Caco-2 (cell line): ENCODE data around the gene AOPEP. TPM values are rescaled to one million over a fixed set of nuclear protein-coding genes. Genes with fewer than 3 reads are reported as not detected.
A peak's percentile ranks its signal among the peaks of the same experiment; 100 is the strongest.

Experiments
- BruUV-seq: library from RNA; stranded (reverse); fragments of 400-500 nt; replicated peaks from 2 replicates; lab custom pipeline; 2021; lab: Mats Ljungman, UMichigan
- CTCF ChIA-PET: fragments of 300-600 bp; sonication (Branson Sonifier 250); formaldehyde crosslinking; loops from one replicate; lab custom pipeline; 2022; ENCODE audit warnings: antibody characterized with exemption; lab: Charles Lee
- POLR2A ChIA-PET: fragments of 300-600 bp; sonication (Branson Sonifier 250); formaldehyde crosslinking; loops from one replicate; lab custom pipeline; 2022; ENCODE audit warnings: antibody characterized with exemption; lab: Charles Lee
- DNase-seq, 2 experiments: peaks; one replicate each; pipeline versions ENCODE4 v3.0.0 to v3.0.0-alpha.2; 2020 to 2022
- H3K27me3 ChIP-seq: replicated peaks from 2 replicates; pipeline ENCODE4 v1.6.0; 2011; ENCODE audit warnings: low read length; ENCODE audit not compliant: control insufficient read depth, insufficient read depth
- H3K36me3 ChIP-seq: 2 replicates; pipeline ENCODE4 v1.5.1; 2011; ENCODE audit warnings: low read length; ENCODE audit not compliant: control insufficient read depth, insufficient read depth
- H3K4me1 ChIP-seq: fragments of 250-450 bp; sonication (Bioruptor Pico); 2 replicates; pipeline ENCODE4 v1.5.1; 2020; ENCODE audit warnings: mild to moderate bottlenecking
- H3K4me3 ChIP-seq: 2 replicates; pipeline ENCODE4 v1.5.1; 2011; ENCODE audit warnings: low read depth, mild to moderate bottlenecking, control low read depth, low read length
- H3K9me3 ChIP-seq: fragments of 250-450 bp; sonication (Bioruptor Pico); 2 replicates; pipeline ENCODE4 v1.5.1; 2020; ENCODE audit warnings: mild to moderate bottlenecking, moderate library complexity
- H3K27ac Mint-ChIP-seq: one replicate; pipeline ENCODE4 v1.8.0; 2022; ENCODE audit warnings: mixed read lengths; ENCODE audit not compliant: unreplicated experiment
- H3K27me3 Mint-ChIP-seq: one replicate; pipeline ENCODE4 v1.8.0; 2022; ENCODE audit warnings: mixed read lengths; ENCODE audit not compliant: insufficient read depth, unreplicated experiment
- H3K36me3 Mint-ChIP-seq: one replicate; pipeline ENCODE4 v1.8.0; 2022; ENCODE audit warnings: mild to moderate bottlenecking, mixed read lengths; ENCODE audit not compliant: insufficient read depth, unreplicated experiment
- H3K4me1 Mint-ChIP-seq: one replicate; pipeline ENCODE4 v1.8.0; 2022; ENCODE audit warnings: low read depth, mixed read lengths; ENCODE audit not compliant: unreplicated experiment
- H3K4me3 Mint-ChIP-seq: one replicate; pipeline ENCODE4 v1.8.0; 2022; ENCODE audit warnings: mild to moderate bottlenecking, moderate library complexity, mixed read lengths; ENCODE audit not compliant: unreplicated experiment
- H3K9me3 Mint-ChIP-seq: one replicate; pipeline ENCODE4 v1.8.0; 2022; ENCODE audit warnings: mixed read lengths; ENCODE audit not compliant: unreplicated experiment
- CTCF ChIP-seq, 2 experiments: fragments of 200-600 bp in 1 of 2; IDR thresholded peaks; 1 replicate in 1 of 2; 2 replicates in 1 of 2; pipeline versions ENCODE4 v1.5.1 to v1.8.0; 2011 to 2022; ENCODE audit warnings: antibody characterized with exemption in 1 of 2, control low read depth in 1 of 2, inconsistent platforms in 1 of 2, low read depth in 1 of 2, low read length in 1 of 2, mild to moderate bottlenecking in 1 of 2, moderate library complexity in 1 of 2; ENCODE audit not compliant: insufficient read depth in 1 of 2, severe bottlenecking in 1 of 2, unreplicated experiment in 1 of 2
- intact Hi-C: fragments of 100-400 bp; cut with micrococcal nuclease; formaldehyde crosslinking; loops from one replicate; pipeline ENCODE4 v1.10.0; 2022; ENCODE audit not compliant: unreplicated experiment
- total RNA-seq: library from RNA; stranded (reverse); gene quantifications from 2 replicates; pipeline ENCODE4 v1.2.3, GENCODE V29; 2022

Gene AOPEP
- total RNA-seq, 1 experiment from 2014 or later = 63.3 TPM

- no peaks in the 10 kb centered on the region for H3K27me3 Mint-ChIP-seq
- Histone ChIP-seq H3K4me3 (no peak overlapping the region), H3K9me3 (0 out of 2 replicates have a peak, but pooled peaks cover 4% of the 10 kb centered on the region), H3K36me3 (no peaks in the 10 kb centered on the region), H3K4me1 (peaks cover 45% of the 10 kb centered on the region), H3K27me3 (no peaks in the 10 kb centered on the region)
- TF ChIP-seq CTCF (IDR thresholded peaks at IDR 0.05; ENCODE audit: insufficient read depth in 1 of 2, low read depth in 1 of 2, low read length in 1 of 2, severe bottlenecking in 1 of 2, unreplicated experiment in 1 of 2) = no peak
- H3K9me3 Mint-ChIP-seq = no peaks in the 10 kb centered on the region
- ChIA-PET CTCF (no interaction called here), POLR2A (interaction anchor here (1.1 kb wide), 1 partner anchor 16 kb away, joined by 3 read pairs; no protein-coding TSS in a partner anchor)
- no peaks in the 10 kb centered on the region for H3K36me3 Mint-ChIP-seq
- DNase-seq = peak; percentile 50 to 73
- H3K27ac Mint-ChIP-seq = peak overlapping the region; percentile 42
- intact Hi-C loops = loop anchor here (5.0 kb wide), 2 partner anchors 60 to 125 kb away; no protein-coding TSS in a partner anchor
- peaks cover 31% of the 10 kb centered on the region for H3K4me1 Mint-ChIP-seq
- no TSS peak for BruUV-seq
- peak overlapping the region; percentile 8 for H3K4me3 Mint-ChIP-seq
Measured at GRCh38 chr9:94991961-94992907, 265.7 kb downstream of the AOPEP start.

- ChIA-PET CTCF (no interaction called here), POLR2A (no interaction called here)
- intact Hi-C loops = loop anchor here (5.0 kb wide), 2 partner anchors 61 to 126 kb away; no protein-coding TSS in a partner anchor
- no peak for DNase-seq
- Histone ChIP-seq H3K9me3 (0 out of 2 replicates have a peak, but pooled peaks cover 4% of the 10 kb centered on the region), H3K27me3 (no peaks in the 10 kb centered on the region), H3K4me3 (no peak overlapping the region), H3K36me3 (no peaks in the 10 kb centered on the region), H3K4me1 (peaks cover 45% of the 10 kb centered on the region)
- Mint-ChIP-seq H3K36me3 (no peaks in the 10 kb centered on the region), H3K27ac (peak overlapping the region; percentile 17), H3K4me1 (peaks cover 25% of the 10 kb centered on the region), H3K27me3 (no peaks in the 10 kb centered on the region), H3K9me3 (no peaks in the 10 kb centered on the region), H3K4me3 (no peak overlapping the region)
- TF ChIP-seq CTCF (IDR thresholded peaks at IDR 0.05; ENCODE audit: insufficient read depth in 1 of 2, low read depth in 1 of 2, low read length in 1 of 2, severe bottlenecking in 1 of 2, unreplicated experiment in 1 of 2) = no peak
- BruUV-seq = no TSS peak
Measured at GRCh38 chr9:94993160-94993820, 266.8 kb downstream of the AOPEP start.

- ChIA-PET CTCF (no interaction called here), POLR2A (no interaction called here)
- Histone ChIP-seq H3K9me3 (0 out of 2 replicates have a peak, but pooled peaks cover 4% of the 10 kb centered on the region), H3K4me3 (no peak overlapping the region), H3K36me3 (no peaks in the 10 kb centered on the region), H3K4me1 (peaks cover 45% of the 10 kb centered on the region), H3K27me3 (no peaks in the 10 kb centered on the region)
- BruUV-seq = no TSS peak
- Mint-ChIP-seq H3K9me3 (no peaks in the 10 kb centered on the region), H3K4me3 (no peak overlapping the region), H3K36me3 (no peaks in the 10 kb centered on the region), H3K27ac (peak overlapping the region; percentile 17), H3K4me1 (peaks cover 23% of the 10 kb centered on the region), H3K27me3 (no peaks in the 10 kb centered on the region)
- no peak for DNase-seq
- no peak for TF ChIP-seq CTCF (IDR thresholded peaks at IDR 0.05; ENCODE audit: insufficient read depth in 1 of 2, low read depth in 1 of 2, low read length in 1 of 2, severe bottlenecking in 1 of 2, unreplicated experiment in 1 of 2)
- intact Hi-C loops = loop anchor here (1.0 to 5.0 kb wide), 3 partner anchors 17 to 126 kb away; no protein-coding TSS in a partner anchor
Measured at GRCh38 chr9:94993821-94994165, 267.3 kb downstream of the AOPEP start.
